22Rv1 (cell line): ENCODE measurements around the gene ABCC12.

Experiments
- ZFX ChIP-seq: fragments of 450-650 bp; IDR thresholded peaks from 2 replicates; pipeline ENCODE4 v1.6.1; 2017; ENCODE audit warnings: antibody characterized with exemption, borderline replicate concordance
- TF ChIP-seq, protein P1 (sequence below): fragments of 450-650 bp; IDR thresholded peaks from 2 replicates; pipeline ENCODE4 v1.5.1; 2017; ENCODE audit warnings: mild to moderate bottlenecking

GRCh38 chr16:48133455-48134211 lies 22.2 kb downstream of the ABCC12 start:
- TF ChIP-seq, protein P1, sequence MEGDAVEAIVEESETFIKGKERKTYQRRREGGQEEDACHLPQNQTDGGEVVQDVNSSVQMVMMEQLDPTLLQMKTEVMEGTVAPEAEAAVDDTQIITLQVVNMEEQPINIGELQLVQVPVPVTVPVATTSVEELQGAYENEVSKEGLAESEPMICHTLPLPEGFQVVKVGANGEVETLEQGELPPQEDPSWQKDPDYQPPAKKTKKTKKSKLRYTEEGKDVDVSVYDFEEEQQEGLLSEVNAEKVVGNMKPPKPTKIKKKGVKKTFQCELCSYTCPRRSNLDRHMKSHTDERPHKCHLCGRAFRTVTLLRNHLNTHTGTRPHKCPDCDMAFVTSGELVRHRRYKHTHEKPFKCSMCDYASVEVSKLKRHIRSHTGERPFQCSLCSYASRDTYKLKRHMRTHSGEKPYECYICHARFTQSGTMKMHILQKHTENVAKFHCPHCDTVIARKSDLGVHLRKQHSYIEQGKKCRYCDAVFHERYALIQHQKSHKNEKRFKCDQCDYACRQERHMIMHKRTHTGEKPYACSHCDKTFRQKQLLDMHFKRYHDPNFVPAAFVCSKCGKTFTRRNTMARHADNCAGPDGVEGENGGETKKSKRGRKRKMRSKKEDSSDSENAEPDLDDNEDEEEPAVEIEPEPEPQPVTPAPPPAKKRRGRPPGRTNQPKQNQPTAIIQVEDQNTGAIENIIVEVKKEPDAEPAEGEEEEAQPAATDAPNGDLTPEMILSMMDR = no peak
- TF ChIP-seq ZFX = no peak
